ENCODE measurements around the gene PRPH. TPM values are rescaled to one million over a fixed set of nuclear protein-coding genes. Genes with fewer than 3 reads are reported as not detected.

Gene PRPH
- total RNA-seq, 4 donors from 2014 or later = 3.0 to 16.2 (median 5.8) TPM

DNA sequence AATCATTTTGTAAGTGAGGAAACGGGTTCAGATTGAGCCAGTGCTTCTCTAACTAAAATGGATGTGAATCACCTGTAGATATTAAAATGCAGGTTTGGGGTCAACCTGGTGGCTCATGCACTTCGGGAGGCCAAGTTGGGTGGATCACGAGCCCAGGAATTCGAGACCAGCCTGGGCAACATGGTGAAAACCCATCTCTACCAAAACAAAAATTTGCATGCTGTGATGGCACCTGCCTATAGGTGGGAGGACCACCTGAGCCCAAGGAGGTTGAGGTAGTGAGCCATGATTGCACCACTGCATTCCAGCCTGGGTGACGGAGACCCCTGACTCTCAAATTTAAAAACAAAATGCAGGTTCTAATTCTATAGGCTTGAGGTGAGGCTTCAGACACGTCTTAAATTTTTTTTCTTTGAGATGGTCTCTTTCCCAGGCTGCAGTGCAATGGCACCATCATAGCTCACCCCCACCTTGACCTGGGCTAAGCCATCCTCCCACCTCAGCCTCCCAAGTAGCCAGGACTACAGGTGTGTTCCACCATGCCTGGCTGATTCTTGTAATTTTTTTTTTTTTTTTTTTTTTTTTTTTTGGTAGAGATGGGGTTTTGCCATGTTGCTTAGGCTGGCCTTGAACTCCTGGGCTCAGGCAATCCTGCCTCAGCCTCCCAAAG lies 21.1 kb upstream of the PRPH start:
- H3K4me1 ChIP-seq = peaks cover 0 to 6% (median 1%) of the 10 kb centered on the region in 3 donors
- H3K9me3 ChIP-seq = no peaks in the 10 kb centered on the region
- H3K36me3 ChIP-seq = peaks cover 0 to 48% of the 10 kb centered on the region in 2 donors
- H3K27ac ChIP-seq = no peak overlapping the region
- TF ChIP-seq EP300 (IDR thresholded peaks at IDR 0.05) = no peak
- TF ChIP-seq POLR2AphosphoS5 (IDR thresholded peaks at IDR 0.05) = no peak
- no peak for TF ChIP-seq POLR2A (IDR thresholded peaks at IDR 0.05)
- TF ChIP-seq, protein P1, sequence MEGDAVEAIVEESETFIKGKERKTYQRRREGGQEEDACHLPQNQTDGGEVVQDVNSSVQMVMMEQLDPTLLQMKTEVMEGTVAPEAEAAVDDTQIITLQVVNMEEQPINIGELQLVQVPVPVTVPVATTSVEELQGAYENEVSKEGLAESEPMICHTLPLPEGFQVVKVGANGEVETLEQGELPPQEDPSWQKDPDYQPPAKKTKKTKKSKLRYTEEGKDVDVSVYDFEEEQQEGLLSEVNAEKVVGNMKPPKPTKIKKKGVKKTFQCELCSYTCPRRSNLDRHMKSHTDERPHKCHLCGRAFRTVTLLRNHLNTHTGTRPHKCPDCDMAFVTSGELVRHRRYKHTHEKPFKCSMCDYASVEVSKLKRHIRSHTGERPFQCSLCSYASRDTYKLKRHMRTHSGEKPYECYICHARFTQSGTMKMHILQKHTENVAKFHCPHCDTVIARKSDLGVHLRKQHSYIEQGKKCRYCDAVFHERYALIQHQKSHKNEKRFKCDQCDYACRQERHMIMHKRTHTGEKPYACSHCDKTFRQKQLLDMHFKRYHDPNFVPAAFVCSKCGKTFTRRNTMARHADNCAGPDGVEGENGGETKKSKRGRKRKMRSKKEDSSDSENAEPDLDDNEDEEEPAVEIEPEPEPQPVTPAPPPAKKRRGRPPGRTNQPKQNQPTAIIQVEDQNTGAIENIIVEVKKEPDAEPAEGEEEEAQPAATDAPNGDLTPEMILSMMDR (IDR thresholded peaks at IDR 0.05) = no peak
- H3K27me3 ChIP-seq = no peaks in the 10 kb centered on the region
- no peak for ATAC-seq
- WGBS, 2 donors (ENCODE audit: low coverage in 1 of 2) = 88 to 93% methylated on average over 5 to 6 of the region's 6 CpGs
- no peak overlapping the region for H3K4me3 ChIP-seq

DNA sequence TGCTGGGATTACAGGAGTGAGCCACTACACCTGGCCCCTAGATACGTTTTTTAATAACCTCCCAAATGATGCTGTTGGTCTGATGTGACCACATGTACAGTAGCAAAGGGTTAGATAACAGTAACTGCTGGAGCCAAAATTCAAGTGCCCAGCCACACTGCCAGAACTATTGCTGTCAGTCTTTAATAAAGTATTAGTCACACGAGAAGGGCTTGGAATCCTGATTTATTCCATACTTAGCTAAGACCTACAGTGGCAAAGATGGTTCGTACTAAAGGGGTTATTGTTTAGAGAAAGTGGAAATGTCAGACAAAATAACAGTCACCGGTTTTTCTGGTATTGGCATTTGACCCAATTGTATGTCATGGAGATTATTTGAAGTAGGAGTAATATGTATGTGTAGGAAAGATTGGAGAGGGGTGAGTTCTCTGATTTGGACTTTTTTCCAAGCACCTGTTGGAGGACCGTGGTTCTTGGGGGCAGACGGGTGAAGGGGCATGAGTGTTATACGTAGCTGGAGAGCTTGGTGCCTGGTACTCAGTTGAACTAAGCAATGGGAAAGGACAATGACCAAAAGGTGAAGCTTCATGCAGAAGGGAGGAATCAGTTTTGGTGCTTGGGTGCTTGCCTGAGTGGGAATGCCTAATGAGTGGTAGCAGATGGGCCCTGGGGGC lies 20.4 kb upstream of the PRPH start:
- H3K27ac ChIP-seq = no peak overlapping the region
- 66 to 70% methylated on average over 5 to 7 of the region's 7 CpGs for WGBS, 2 donors (ENCODE audit: low coverage in 1 of 2)

GRCh38 chr12:49276304-49277290 lies 18.4 kb upstream of the PRPH start:
- WGBS, 2 donors (ENCODE audit: low coverage in 1 of 2) = 45 to 60% methylated on average over 1 to 4 of the region's 13 CpGs
- no peaks in the 10 kb centered on the region for H3K27me3 ChIP-seq
- no peak overlapping the region for H3K4me3 ChIP-seq
- H3K27ac ChIP-seq = no peak overlapping the region
- ATAC-seq = no peak
- TF ChIP-seq, protein P1 (IDR thresholded peaks at IDR 0.05) = no peak
- TF ChIP-seq POLR2AphosphoS5 (IDR thresholded peaks at IDR 0.05) (no peak), EP300 (IDR thresholded peaks at IDR 0.05) (no peak), POLR2A (IDR thresholded peaks at IDR 0.05) (no peak)
- H3K9me3 ChIP-seq = no peaks in the 10 kb centered on the region
- H3K4me1 ChIP-seq = no peaks in the 10 kb centered on the region
- peaks cover 0 to 23% of the 10 kb centered on the region in 2 donors for H3K36me3 ChIP-seq

More for the DNA sequence above, 20.4 kb upstream of the PRPH start:
- Histone ChIP-seq H3K27me3 (no peaks in the 10 kb centered on the region), H3K36me3 (peaks cover 0 to 44% of the 10 kb centered on the region in 2 donors), H3K4me1 (no peaks in the 10 kb centered on the region), H3K9me3 (no peaks in the 10 kb centered on the region), H3K4me3 (no peak overlapping the region)
- no peak for ATAC-seq
- TF ChIP-seq POLR2AphosphoS5 (IDR thresholded peaks at IDR 0.05) (no peak), EP300 (IDR thresholded peaks at IDR 0.05) (no peak), POLR2A (IDR thresholded peaks at IDR 0.05) (no peak)
- TF ChIP-seq, protein P1 (IDR thresholded peaks at IDR 0.05) = no peak

- TF ChIP-seq, protein P1 (IDR thresholded peaks at IDR 0.05) = no peak
- TF ChIP-seq EP300 (IDR thresholded peaks at IDR 0.05) = no peak
- no peak for TF ChIP-seq POLR2AphosphoS5 (IDR thresholded peaks at IDR 0.05)
- TF ChIP-seq POLR2A (IDR thresholded peaks at IDR 0.05) = no peak
- Histone ChIP-seq H3K27me3 (no peaks in the 10 kb centered on the region), H3K4me1 (no peaks in the 10 kb centered on the region), H3K9me3 (no peaks in the 10 kb centered on the region), H3K4me3 (no peak overlapping the region), H3K27ac (no peak overlapping the region), H3K36me3 (peaks cover 0 to 16% of the 10 kb centered on the region in 2 donors)
- no peak for ATAC-seq
- 92% methylated on average over 2 of the region's 7 CpGs; no CpG with 5 or more reads in 1 of the 2 donors for WGBS, 2 donors (ENCODE audit: low coverage in 1 of 2)
Measured at GRCh38 chr12:49277466-49277865, 17.5 kb upstream of the PRPH start.
